Inferior parietal cortex (tissue), 1 donor: ENCODE data around the gene RBMY1E.
"Not testable (repeated sequence)": the region's sequence is repeated elsewhere in the genome, so short reads cannot be mapped to it uniquely, and the experiment has no call there.

Source experiments
- DNase-seq: peaks from one replicate; pipeline ENCODE4 v3.0.0-alpha.2; 2016; ENCODE audit errors: extremely low spot score

The RBMY1E gene

GRCh38 chrY:21917932-21918331 lies at the start of gene RBMY1E:
Gene RBMY1E (minus strand): TSS chrY:21918032. CDS start chrY:21916054, 1,978 bp downstream.
- not testable (repeated sequence) for DNase-seq

GRCh38 chrY:21894426-21894825 lies 23.4 kb downstream of the RBMY1E start, which contains the start of gene RBMY1D:
Gene RBMY1D (minus strand): TSS chrY:21894526. CDS start chrY:21892513, 2,013 bp downstream.
- DNase-seq: not testable (repeated sequence)

- not testable (repeated sequence) for DNase-seq
These were observed 48.3 kb downstream of the RBMY1E start for GRCh38 chrY:21869407-21870076.
